Measurements from ENCODE around the gene ARHGAP29.

DNA sequence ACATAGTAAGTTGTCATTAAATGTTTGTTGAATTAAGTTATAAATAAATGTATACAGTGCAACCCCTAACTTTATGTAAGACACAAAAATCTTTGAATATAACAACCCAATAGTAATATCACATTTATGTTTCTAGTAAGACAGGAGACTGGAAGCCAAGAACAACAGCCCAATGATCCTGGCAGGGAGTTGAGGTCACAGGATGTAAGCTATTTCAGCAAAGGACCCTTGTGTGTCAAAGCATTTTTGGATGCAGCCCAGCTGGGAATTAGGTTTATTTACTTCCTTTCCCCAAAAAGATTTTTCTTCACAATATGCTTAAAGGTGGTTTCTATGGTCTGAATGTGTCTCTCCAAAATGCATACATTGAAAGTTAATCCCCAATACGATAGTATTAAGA, 82.4 kb downstream of the ARHGAP29 start:
- TF ChIP-seq EZH2 (IDR thresholded peaks at IDR 0.05; ENCODE audit: low read length), result no peak
- TF ChIP-seq, protein P1, sequence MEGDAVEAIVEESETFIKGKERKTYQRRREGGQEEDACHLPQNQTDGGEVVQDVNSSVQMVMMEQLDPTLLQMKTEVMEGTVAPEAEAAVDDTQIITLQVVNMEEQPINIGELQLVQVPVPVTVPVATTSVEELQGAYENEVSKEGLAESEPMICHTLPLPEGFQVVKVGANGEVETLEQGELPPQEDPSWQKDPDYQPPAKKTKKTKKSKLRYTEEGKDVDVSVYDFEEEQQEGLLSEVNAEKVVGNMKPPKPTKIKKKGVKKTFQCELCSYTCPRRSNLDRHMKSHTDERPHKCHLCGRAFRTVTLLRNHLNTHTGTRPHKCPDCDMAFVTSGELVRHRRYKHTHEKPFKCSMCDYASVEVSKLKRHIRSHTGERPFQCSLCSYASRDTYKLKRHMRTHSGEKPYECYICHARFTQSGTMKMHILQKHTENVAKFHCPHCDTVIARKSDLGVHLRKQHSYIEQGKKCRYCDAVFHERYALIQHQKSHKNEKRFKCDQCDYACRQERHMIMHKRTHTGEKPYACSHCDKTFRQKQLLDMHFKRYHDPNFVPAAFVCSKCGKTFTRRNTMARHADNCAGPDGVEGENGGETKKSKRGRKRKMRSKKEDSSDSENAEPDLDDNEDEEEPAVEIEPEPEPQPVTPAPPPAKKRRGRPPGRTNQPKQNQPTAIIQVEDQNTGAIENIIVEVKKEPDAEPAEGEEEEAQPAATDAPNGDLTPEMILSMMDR (optimal IDR thresholded peaks at IDR 0.05 in 1 of 3, IDR thresholded peaks at IDR 0.05 in 1 of 3, conservative IDR thresholded peaks at IDR 0.05 in 1 of 3; ENCODE audit: extremely low read depth in 1 of 3, insufficient read depth in 2 of 3, low read length in 3 of 3), result no peak

Measured in keratinocyte (primary cell).